ENCODE measurements around the gene PTPRS.

- no peak for TF ChIP-seq CTCF (IDR thresholded peaks at IDR 0.05; ENCODE audit: borderline replicate concordance, extremely low read depth, low read length, poor library complexity, severe bottlenecking)
- TF ChIP-seq EZH2 (IDR thresholded peaks at IDR 0.05; ENCODE audit: borderline replicate concordance, low read depth, low read length, severe bottlenecking): no peak
Measured at GRCh38 chr19:5380215-5380919, 39.8 kb upstream of the PTPRS start.
